Measurements from ENCODE around the gene ELMO2.

ELMO2 gene

GRCh38 chr20:46427384-46427783 is 21.0 kb upstream of the ELMO2 start:
- DNase-seq (ENCODE audit: insufficient read length, low spot score), result no peak
- FAIRE-seq, result no peak
- no peak for TF ChIP-seq POLR2AphosphoS5 (IDR thresholded peaks at IDR 0.05; ENCODE audit: low read depth, low read length)

- TF ChIP-seq POLR2AphosphoS5 (IDR thresholded peaks at IDR 0.05; ENCODE audit: low read depth, low read length) (no peak), POU2F2 (IDR thresholded peaks at IDR 0.05; ENCODE audit: low read depth, low read length) (no peak), PAX5 (IDR thresholded peaks at IDR 0.05; ENCODE audit: insufficient read depth, low read length, severe bottlenecking) (no peak), TAF1 (IDR thresholded peaks at IDR 0.05; ENCODE audit: low read depth, low read length) (no peak), POLR2A (IDR thresholded peaks at IDR 0.05; ENCODE audit: low read depth, low read length) (no peak), SPI1 (IDR thresholded peaks at IDR 0.05; ENCODE audit: low read depth, low read length) (no peak)
- FAIRE-seq, result no peak
- DNase-seq (ENCODE audit: insufficient read length, low spot score), result no peak
Observed at GRCh38 chr20:46423882-46424482, 17.6 kb upstream of the ELMO2 start.

- TF ChIP-seq POLR2A (IDR thresholded peaks at IDR 0.05; ENCODE audit: low read depth, low read length) (no peak), PAX5 (IDR thresholded peaks at IDR 0.05; ENCODE audit: insufficient read depth, low read length, severe bottlenecking) (no peak), POLR2AphosphoS5 (IDR thresholded peaks at IDR 0.05; ENCODE audit: low read depth, low read length) (no peak), SPI1 (IDR thresholded peaks at IDR 0.05; ENCODE audit: low read depth, low read length) (no peak), TAF1 (IDR thresholded peaks at IDR 0.05; ENCODE audit: low read depth, low read length) (no peak), POU2F2 (IDR thresholded peaks at IDR 0.05; ENCODE audit: low read depth, low read length) (no peak)
- FAIRE-seq, result no peak
- DNase-seq (ENCODE audit: insufficient read length, low spot score), result no peak
Observed at GRCh38 chr20:46423342-46423741, 16.9 kb upstream of the ELMO2 start.

DNA sequence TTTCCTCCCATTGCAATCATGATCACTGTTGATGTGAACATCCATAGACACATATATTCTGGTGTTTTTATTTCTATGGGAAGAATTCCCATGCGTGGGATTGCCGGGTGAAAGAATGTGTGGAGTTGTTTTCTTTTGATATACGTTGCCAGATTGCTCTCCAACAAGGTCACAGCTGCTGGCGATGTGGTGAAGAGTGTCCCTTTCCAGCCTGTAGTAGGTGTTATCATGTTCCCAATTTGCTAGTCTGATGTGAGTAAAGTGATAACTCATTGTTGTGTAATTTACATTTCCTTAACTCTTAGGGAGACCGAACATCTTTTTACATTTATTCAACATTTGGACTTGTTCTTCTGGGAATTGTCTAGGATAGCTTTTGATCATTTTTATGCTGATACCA is 14.5 kb upstream of the ELMO2 start:
- DNase-seq (ENCODE audit: insufficient read length, low spot score) (no peak), FAIRE-seq (no peak)
- TF ChIP-seq SPI1 (IDR thresholded peaks at IDR 0.05; ENCODE audit: low read depth, low read length) (no peak), POU2F2 (IDR thresholded peaks at IDR 0.05; ENCODE audit: low read depth, low read length) (no peak), POLR2AphosphoS5 (IDR thresholded peaks at IDR 0.05; ENCODE audit: low read depth, low read length) (no peak), PAX5 (IDR thresholded peaks at IDR 0.05; ENCODE audit: insufficient read depth, low read length, severe bottlenecking) (no peak), TAF1 (IDR thresholded peaks at IDR 0.05; ENCODE audit: low read depth, low read length) (no peak), POLR2A (IDR thresholded peaks at IDR 0.05; ENCODE audit: low read depth, low read length) (no peak)

DNA sequence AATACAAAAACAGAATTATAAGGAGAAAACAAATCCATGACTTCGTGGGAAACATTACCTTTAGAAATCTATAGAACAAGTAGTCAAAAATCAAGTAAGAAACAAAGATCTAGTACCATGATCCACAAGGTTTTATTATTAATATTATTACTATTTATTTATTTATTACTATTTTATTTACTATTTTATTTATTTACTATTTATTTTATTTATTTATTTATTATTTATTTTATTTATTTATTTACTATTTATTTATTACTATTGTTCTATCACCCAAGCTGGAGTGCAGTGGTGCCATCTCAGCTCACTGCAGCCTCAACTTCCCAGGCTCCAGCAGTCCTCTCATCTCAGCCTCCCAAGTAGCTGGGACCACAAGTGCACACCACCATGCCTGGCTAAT is 13.5 kb upstream of the ELMO2 start:
- TF ChIP-seq POLR2AphosphoS5 (IDR thresholded peaks at IDR 0.05; ENCODE audit: low read depth, low read length), result no peak
- TF ChIP-seq POU2F2 (IDR thresholded peaks at IDR 0.05; ENCODE audit: low read depth, low read length), result no peak
- no peak for TF ChIP-seq TAF1 (IDR thresholded peaks at IDR 0.05; ENCODE audit: low read depth, low read length)
- no peak for TF ChIP-seq PAX5 (IDR thresholded peaks at IDR 0.05; ENCODE audit: insufficient read depth, low read length, severe bottlenecking)
- TF ChIP-seq SPI1 (IDR thresholded peaks at IDR 0.05; ENCODE audit: low read depth, low read length), result no peak
- no peak for TF ChIP-seq POLR2A (IDR thresholded peaks at IDR 0.05; ENCODE audit: low read depth, low read length)
- FAIRE-seq (no peak), DNase-seq (ENCODE audit: insufficient read length, low spot score) (no peak)

DNA sequence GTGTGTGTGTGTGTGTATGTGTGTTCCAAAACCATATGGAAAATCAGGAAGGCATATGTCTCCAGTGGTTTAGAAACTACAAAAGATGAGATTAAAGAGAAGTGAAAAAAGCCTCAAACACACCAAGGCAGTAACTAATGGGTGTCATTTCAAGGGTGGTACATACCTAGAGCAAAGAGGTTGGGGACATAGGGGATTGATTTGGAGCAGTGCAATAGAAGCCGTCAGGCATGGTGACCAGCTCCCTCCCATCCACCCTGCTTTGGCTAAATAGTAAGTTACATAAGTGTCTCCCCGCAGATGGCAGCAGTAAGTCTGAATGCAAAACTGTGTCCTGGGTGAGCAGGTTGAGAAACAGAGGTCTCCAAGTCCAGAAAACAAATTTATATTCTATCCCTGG is 10.4 kb upstream of the ELMO2 start:
- FAIRE-seq, result no peak
- TF ChIP-seq POLR2A (IDR thresholded peaks at IDR 0.05; ENCODE audit: low read depth, low read length) (no peak), POU2F2 (IDR thresholded peaks at IDR 0.05; ENCODE audit: low read depth, low read length) (no peak), PAX5 (IDR thresholded peaks at IDR 0.05; ENCODE audit: insufficient read depth, low read length, severe bottlenecking) (no peak), SPI1 (IDR thresholded peaks at IDR 0.05; ENCODE audit: low read depth, low read length) (no peak), TAF1 (IDR thresholded peaks at IDR 0.05; ENCODE audit: low read depth, low read length) (no peak), POLR2AphosphoS5 (IDR thresholded peaks at IDR 0.05; ENCODE audit: low read depth, low read length) (no peak)
- no peak for DNase-seq (ENCODE audit: insufficient read length, low spot score)

DNA sequence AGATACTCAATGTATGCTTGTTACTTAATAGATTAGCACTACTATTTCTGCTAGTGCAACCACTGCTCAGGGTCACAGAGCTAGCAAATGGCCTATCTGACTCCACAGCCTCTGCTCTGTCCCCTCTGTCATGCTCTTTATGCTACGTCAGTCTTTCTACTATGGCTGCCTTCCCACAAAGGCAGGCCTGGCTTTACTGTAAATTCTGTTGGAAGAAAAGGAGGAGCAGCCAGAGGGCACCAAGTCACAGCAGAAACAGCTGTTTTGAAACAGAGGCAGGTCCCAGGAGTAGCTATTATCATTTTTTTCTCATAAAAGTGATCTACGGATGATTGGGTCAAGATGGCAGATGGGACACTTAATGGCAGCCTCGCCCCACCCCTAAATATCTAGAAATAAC is 10.0 kb upstream of the ELMO2 start:
- DNase-seq (ENCODE audit: insufficient read length, low spot score) (no peak), FAIRE-seq (no peak)
- TF ChIP-seq PAX5 (IDR thresholded peaks at IDR 0.05; ENCODE audit: insufficient read depth, low read length, severe bottlenecking) (no peak), TAF1 (IDR thresholded peaks at IDR 0.05; ENCODE audit: low read depth, low read length) (no peak), POU2F2 (IDR thresholded peaks at IDR 0.05; ENCODE audit: low read depth, low read length) (no peak), POLR2AphosphoS5 (IDR thresholded peaks at IDR 0.05; ENCODE audit: low read depth, low read length) (no peak), SPI1 (IDR thresholded peaks at IDR 0.05; ENCODE audit: low read depth, low read length) (no peak), POLR2A (IDR thresholded peaks at IDR 0.05; ENCODE audit: low read depth, low read length) (no peak)

DNA sequence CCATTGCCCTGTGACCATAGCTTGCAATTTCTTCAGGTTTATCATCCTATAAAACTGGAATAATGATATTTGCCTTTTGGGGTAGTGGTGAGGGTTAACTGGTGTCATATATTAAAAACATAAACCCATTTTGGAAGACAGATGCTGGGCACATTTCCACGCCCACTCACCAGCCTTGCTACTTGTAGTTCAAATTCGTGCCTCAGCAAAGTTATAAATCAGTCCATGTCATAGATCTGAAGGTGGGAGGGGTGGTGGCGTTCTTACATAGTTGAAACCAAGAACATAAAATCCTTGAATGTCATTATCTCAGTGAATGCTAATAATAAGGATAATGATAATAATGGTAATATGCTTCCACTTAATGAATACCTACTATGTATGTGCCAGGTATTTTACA is 9.4 kb upstream of the ELMO2 start:
- TF ChIP-seq SPI1 (IDR thresholded peaks at IDR 0.05; ENCODE audit: low read depth, low read length) (no peak), POLR2A (IDR thresholded peaks at IDR 0.05; ENCODE audit: low read depth, low read length) (no peak), PAX5 (IDR thresholded peaks at IDR 0.05; ENCODE audit: insufficient read depth, low read length, severe bottlenecking) (no peak), POLR2AphosphoS5 (IDR thresholded peaks at IDR 0.05; ENCODE audit: low read depth, low read length) (no peak)
- no peak for FAIRE-seq
- DNase-seq (ENCODE audit: insufficient read length, low spot score), result no peak

GRCh38 chr20:46414608-46415007 is 8.2 kb upstream of the ELMO2 start:
- DNase-seq (ENCODE audit: insufficient read length, low spot score), result no peak
- TF ChIP-seq SPI1 (IDR thresholded peaks at IDR 0.05; ENCODE audit: low read depth, low read length), result no peak
- no peak for TF ChIP-seq POLR2A (IDR thresholded peaks at IDR 0.05; ENCODE audit: low read depth, low read length)
- TF ChIP-seq PAX5 (IDR thresholded peaks at IDR 0.05; ENCODE audit: insufficient read depth, low read length, severe bottlenecking), result no peak
- FAIRE-seq, result no peak

GRCh38 chr20:46411637-46412036 is 5.2 kb upstream of the ELMO2 start:
- TF ChIP-seq POLR2AphosphoS5 (IDR thresholded peaks at IDR 0.05; ENCODE audit: low read depth, low read length), result no peak
- TF ChIP-seq TAF1 (IDR thresholded peaks at IDR 0.05; ENCODE audit: low read depth, low read length), result no peak
- no peak for TF ChIP-seq PAX5 (IDR thresholded peaks at IDR 0.05; ENCODE audit: insufficient read depth, low read length, severe bottlenecking)
- no peak for TF ChIP-seq POLR2A (IDR thresholded peaks at IDR 0.05; ENCODE audit: low read depth, low read length)
- TF ChIP-seq SPI1 (IDR thresholded peaks at IDR 0.05; ENCODE audit: low read depth, low read length), result no peak
- TF ChIP-seq POU2F2 (IDR thresholded peaks at IDR 0.05; ENCODE audit: low read depth, low read length), result no peak
- FAIRE-seq (no peak), DNase-seq (ENCODE audit: insufficient read length, low spot score) (no peak)
